ENCODE data around the gene MRPL27. TPM values are rescaled to one million over a fixed set of nuclear protein-coding genes. Genes with fewer than 3 reads are reported as not detected.

The MRPL27 gene
- total RNA-seq, 2 donors from 2014 or later, result 70.9 to 76.7 TPM

DNA sequence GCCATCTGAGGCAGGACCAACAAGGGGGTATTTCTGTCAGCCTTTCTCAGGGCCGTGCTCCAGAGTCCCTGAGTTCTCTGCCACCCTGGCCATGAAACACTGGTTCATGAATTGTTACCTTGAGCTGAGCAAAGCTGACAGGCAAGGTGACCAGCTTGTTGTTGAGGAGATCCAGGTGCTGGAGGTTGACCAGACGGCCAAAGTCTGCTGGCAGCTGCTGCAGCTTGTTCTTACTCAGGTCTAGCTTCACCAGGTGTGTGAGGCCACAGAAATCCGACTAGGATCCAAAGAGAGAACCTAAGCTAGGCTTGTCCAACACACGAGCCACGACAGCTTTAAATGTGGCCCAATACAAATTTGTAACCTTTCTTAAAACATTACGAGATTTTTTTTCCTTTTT, 19.6 kb upstream of the MRPL27 start:
- peaks cover 68% of the 10 kb centered on the region for H3K36me3 Mint-ChIP-seq (ENCODE audit: low read depth)
- H3K4me3 ChIP-seq (ENCODE audit: low read length), result no peak overlapping the region
- H3K9me3 ChIP-seq (ENCODE audit: control insufficient read depth, low read length), result no peaks in the 10 kb centered on the region
- H3K36me3 ChIP-seq (ENCODE audit: control insufficient read depth, insufficient read depth, low read length), result peaks cover 78% of the 10 kb centered on the region
- no peak overlapping the region for H3K4me3 Mint-ChIP-seq
- 94% methylated on average over 6 of the region's 6 CpGs for WGBS, 2 experiments (ENCODE audit: insufficient coverage in 1 of 2, insufficient read length in 1 of 2)
- no peak overlapping the region for H3K27ac Mint-ChIP-seq
- H3K4me1 ChIP-seq (ENCODE audit: control insufficient read depth, insufficient read depth, low read length), result no peaks in the 10 kb centered on the region
- no peaks in the 10 kb centered on the region for H3K27me3 Mint-ChIP-seq (ENCODE audit: insufficient read depth)
- TF ChIP-seq, protein P1, sequence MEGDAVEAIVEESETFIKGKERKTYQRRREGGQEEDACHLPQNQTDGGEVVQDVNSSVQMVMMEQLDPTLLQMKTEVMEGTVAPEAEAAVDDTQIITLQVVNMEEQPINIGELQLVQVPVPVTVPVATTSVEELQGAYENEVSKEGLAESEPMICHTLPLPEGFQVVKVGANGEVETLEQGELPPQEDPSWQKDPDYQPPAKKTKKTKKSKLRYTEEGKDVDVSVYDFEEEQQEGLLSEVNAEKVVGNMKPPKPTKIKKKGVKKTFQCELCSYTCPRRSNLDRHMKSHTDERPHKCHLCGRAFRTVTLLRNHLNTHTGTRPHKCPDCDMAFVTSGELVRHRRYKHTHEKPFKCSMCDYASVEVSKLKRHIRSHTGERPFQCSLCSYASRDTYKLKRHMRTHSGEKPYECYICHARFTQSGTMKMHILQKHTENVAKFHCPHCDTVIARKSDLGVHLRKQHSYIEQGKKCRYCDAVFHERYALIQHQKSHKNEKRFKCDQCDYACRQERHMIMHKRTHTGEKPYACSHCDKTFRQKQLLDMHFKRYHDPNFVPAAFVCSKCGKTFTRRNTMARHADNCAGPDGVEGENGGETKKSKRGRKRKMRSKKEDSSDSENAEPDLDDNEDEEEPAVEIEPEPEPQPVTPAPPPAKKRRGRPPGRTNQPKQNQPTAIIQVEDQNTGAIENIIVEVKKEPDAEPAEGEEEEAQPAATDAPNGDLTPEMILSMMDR (conservative IDR thresholded peaks at IDR 0.05), result no peak
- peaks cover 8% of the 10 kb centered on the region for H3K4me1 Mint-ChIP-seq
- no peak overlapping the region for H3K27ac ChIP-seq (ENCODE audit: low read depth, low read length)
- no peaks in the 10 kb centered on the region for H3K27me3 ChIP-seq (ENCODE audit: control insufficient read depth, insufficient read depth, low read length, poor library complexity, severe bottlenecking)
- DNase-seq, result no peak
- H3K9me3 Mint-ChIP-seq, result no peaks in the 10 kb centered on the region
- H3K9ac ChIP-seq (ENCODE audit: extremely low read depth, low read length, poor library complexity, severe bottlenecking), result no peak overlapping the region

DNA sequence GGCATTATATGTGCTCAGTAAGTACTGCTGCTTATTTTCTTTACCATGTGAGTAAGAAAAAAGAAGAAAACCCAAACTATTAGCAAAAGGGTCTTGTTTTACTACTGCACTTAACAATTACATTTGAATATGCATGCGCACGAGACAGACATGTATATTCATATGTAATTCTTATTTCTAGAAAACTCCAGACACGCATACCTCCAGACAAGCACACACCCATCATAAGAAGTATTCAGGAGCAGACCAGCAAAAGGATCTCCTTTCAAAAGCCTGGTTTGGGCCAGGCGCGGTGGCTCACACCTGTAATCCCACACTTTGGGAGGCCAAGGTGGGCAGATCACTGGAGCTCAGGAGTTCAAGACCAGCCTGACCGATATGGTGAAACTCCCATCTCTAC, 16.6 kb upstream of the MRPL27 start:
- peaks cover 84% of the 10 kb centered on the region for H3K36me3 Mint-ChIP-seq (ENCODE audit: low read depth)
- H3K4me3 ChIP-seq (ENCODE audit: low read length), result no peak overlapping the region
- no peaks in the 10 kb centered on the region for H3K4me1 ChIP-seq (ENCODE audit: control insufficient read depth, insufficient read depth, low read length)
- H3K27ac Mint-ChIP-seq, result no peak overlapping the region
- H3K27me3 ChIP-seq (ENCODE audit: control insufficient read depth, insufficient read depth, low read length, poor library complexity, severe bottlenecking), result no peaks in the 10 kb centered on the region
- no peak for DNase-seq
- TF ChIP-seq, protein P1 (conservative IDR thresholded peaks at IDR 0.05), result no peak
- no peaks in the 10 kb centered on the region for H3K9me3 ChIP-seq (ENCODE audit: control insufficient read depth, low read length)
- H3K27ac ChIP-seq (ENCODE audit: low read depth, low read length), result no peak overlapping the region
- no peaks in the 10 kb centered on the region for H3K27me3 Mint-ChIP-seq (ENCODE audit: insufficient read depth)
- no peaks in the 10 kb centered on the region for H3K4me1 Mint-ChIP-seq
- no peaks in the 10 kb centered on the region for H3K9me3 Mint-ChIP-seq
- H3K4me3 Mint-ChIP-seq, result no peak overlapping the region
- no peak overlapping the region for H3K9ac ChIP-seq (ENCODE audit: extremely low read depth, low read length, poor library complexity, severe bottlenecking)
- H3K36me3 ChIP-seq (ENCODE audit: control insufficient read depth, insufficient read depth, low read length), result peaks cover 99% of the 10 kb centered on the region
- 94 to 95% methylated on average over 3 to 6 of the region's 6 CpGs for WGBS, 2 experiments (ENCODE audit: insufficient coverage in 1 of 2, insufficient read length in 1 of 2)

DNA sequence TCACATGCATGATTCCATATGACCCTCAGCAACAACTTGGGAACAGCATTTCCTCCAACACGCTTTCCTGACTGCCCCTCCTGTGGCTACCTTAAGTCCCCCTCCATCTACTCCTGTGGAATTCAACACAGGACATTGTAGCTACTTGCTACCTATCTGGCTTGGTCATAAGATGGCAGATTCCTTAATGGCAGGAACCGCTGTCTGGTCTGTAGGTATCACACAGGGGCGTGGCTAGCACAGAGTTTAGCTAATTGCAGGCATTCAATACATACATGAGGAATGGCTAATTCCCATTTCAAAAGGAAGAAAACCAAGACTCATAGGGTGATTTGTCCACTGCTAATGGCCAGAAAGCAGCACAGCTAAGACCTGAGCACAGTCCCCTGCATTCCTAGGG, 15.7 kb upstream of the MRPL27 start:
- TF ChIP-seq, protein P1 (conservative IDR thresholded peaks at IDR 0.05), result no peak
- Mint-ChIP-seq H3K27ac (no peak overlapping the region), H3K36me3 (ENCODE audit: low read depth) (peaks cover 82% of the 10 kb centered on the region), H3K27me3 (ENCODE audit: insufficient read depth) (no peaks in the 10 kb centered on the region), H3K4me1 (no peaks in the 10 kb centered on the region), H3K9me3 (no peaks in the 10 kb centered on the region), H3K4me3 (no peak overlapping the region)
- WGBS, 2 experiments (ENCODE audit: insufficient coverage in 1 of 2, insufficient read length in 1 of 2), result 95 to 100% methylated on average over 3 of the region's 3 CpGs
- no peak overlapping the region for H3K9ac ChIP-seq (ENCODE audit: extremely low read depth, low read length, poor library complexity, severe bottlenecking)
- no peaks in the 10 kb centered on the region for H3K9me3 ChIP-seq (ENCODE audit: control insufficient read depth, low read length)
- no peaks in the 10 kb centered on the region for H3K4me1 ChIP-seq (ENCODE audit: control insufficient read depth, insufficient read depth, low read length)
- H3K27ac ChIP-seq (ENCODE audit: low read depth, low read length), result no peak overlapping the region
- H3K4me3 ChIP-seq (ENCODE audit: low read length), result no peak overlapping the region
- H3K36me3 ChIP-seq (ENCODE audit: control insufficient read depth, insufficient read depth, low read length), result peaks cover 99% of the 10 kb centered on the region
- no peaks in the 10 kb centered on the region for H3K27me3 ChIP-seq (ENCODE audit: control insufficient read depth, insufficient read depth, low read length, poor library complexity, severe bottlenecking)
- no peak for DNase-seq

All from endodermal cell (in vitro differentiated cells).